Measurements from ENCODE around the gene IL6ST. TPM values are rescaled to one million over a fixed set of nuclear protein-coding genes. Genes with fewer than 3 reads are reported as not detected.
"Not testable (repeated sequence)": the region's sequence is repeated elsewhere in the genome, so short reads cannot be mapped to it uniquely, and the experiment has no call there.

Gene IL6ST
- polyA plus RNA-seq, 1 donor (not counting 4 experiments of a cell fraction or from before 2014, with no cell fraction given) = 41.3 TPM

- H2AFZ ChIP-seq (ENCODE audit: control insufficient read depth, low read length) = no peak overlapping the region
- H3K9ac ChIP-seq (ENCODE audit: control insufficient read depth, extremely low read depth, insufficient read depth, low read length) = no peak overlapping the region
- no peak overlapping the region for H3K27ac ChIP-seq (ENCODE audit: control insufficient read depth, insufficient read depth, low read length)
- no peaks in the 10 kb centered on the region for H3K9me1 ChIP-seq (ENCODE audit: control insufficient read depth, extremely low read depth, insufficient read depth, low read length)
- no peak overlapping the region for H3K4me2 ChIP-seq (ENCODE audit: control insufficient read depth, extremely low read depth, insufficient read depth, low read depth, low read length)
- no peaks in the 10 kb centered on the region for H3K36me3 ChIP-seq (ENCODE audit: control insufficient read depth in 2 of 2, extremely low read depth in 1 of 2, insufficient read depth in 2 of 2, low read length in 2 of 2)
- FAIRE-seq = no peak
- H3K4me3 ChIP-seq (ENCODE audit: control insufficient read depth in 2 of 3, extremely low read depth in 1 of 3, insufficient read depth in 2 of 3, low read depth in 1 of 3, low read length in 3 of 3) = no peak overlapping the region
- H4K20me1 ChIP-seq (ENCODE audit: control insufficient read depth, extremely low read depth, insufficient read depth, low read length) = no peaks in the 10 kb centered on the region
- no peaks in the 10 kb centered on the region for H3K4me1 ChIP-seq (ENCODE audit: control insufficient read depth, extremely low read depth, insufficient read depth, low read length)
- DNase-seq (ENCODE audit: low read depth, low spot score) = no peak
- H3K79me2 ChIP-seq (ENCODE audit: control insufficient read depth, insufficient read depth, low read length) = no peaks in the 10 kb centered on the region
- dilution Hi-C loops (cut with MboI; ENCODE audit: extremely low pct_ligation_motif_present, low sequenced_read_pairs) = no loop called here
- H3K27me3 ChIP-seq (ENCODE audit: control insufficient read depth, extremely low read depth, insufficient read depth, low read length) = no peaks in the 10 kb centered on the region
- H3K9me3 ChIP-seq (ENCODE audit: control insufficient read depth, low read depth, low read length) = no peaks in the 10 kb centered on the region
- no peak for TF ChIP-seq EZH2 (IDR thresholded peaks at IDR 0.05; ENCODE audit: low read length)
Measured at GRCh38 chr5:56003679-56004078, 8.9 kb upstream of the IL6ST start.

- no peak overlapping the region for H3K4me3 ChIP-seq (ENCODE audit: control insufficient read depth in 2 of 3, extremely low read depth in 1 of 3, insufficient read depth in 2 of 3, low read depth in 1 of 3, low read length in 3 of 3)
- no peak overlapping the region for H3K27ac ChIP-seq (ENCODE audit: control insufficient read depth, insufficient read depth, low read length)
- no peak overlapping the region for H2AFZ ChIP-seq (ENCODE audit: control insufficient read depth, low read length)
- no peaks in the 10 kb centered on the region for H3K27me3 ChIP-seq (ENCODE audit: control insufficient read depth, extremely low read depth, insufficient read depth, low read length)
- H3K4me2 ChIP-seq (ENCODE audit: control insufficient read depth, extremely low read depth, insufficient read depth, low read depth, low read length) = no peak overlapping the region
- dilution Hi-C loops (cut with MboI; ENCODE audit: extremely low pct_ligation_motif_present, low sequenced_read_pairs) = no loop called here
- H3K9me3 ChIP-seq (ENCODE audit: control insufficient read depth, low read depth, low read length) = no peaks in the 10 kb centered on the region
- DNase-seq (ENCODE audit: low read depth, low spot score) (no peak), FAIRE-seq (no peak)
- no peak for TF ChIP-seq EZH2 (IDR thresholded peaks at IDR 0.05; ENCODE audit: low read length)
- TF ChIP-seq CTCF (optimal IDR thresholded peaks at IDR 0.05 in 1 of 3, IDR thresholded peaks at IDR 0.05 in 1 of 3, conservative IDR thresholded peaks at IDR 0.05 in 1 of 3; ENCODE audit: extremely low read depth in 1 of 3, insufficient read depth in 2 of 3, low read length in 3 of 3) = no peak
- no peaks in the 10 kb centered on the region for H3K9me1 ChIP-seq (ENCODE audit: control insufficient read depth, extremely low read depth, insufficient read depth, low read length)
- no peaks in the 10 kb centered on the region for H4K20me1 ChIP-seq (ENCODE audit: control insufficient read depth, extremely low read depth, insufficient read depth, low read length)
- no peaks in the 10 kb centered on the region for H3K36me3 ChIP-seq (ENCODE audit: control insufficient read depth in 2 of 2, extremely low read depth in 1 of 2, insufficient read depth in 2 of 2, low read length in 2 of 2)
- H3K4me1 ChIP-seq (ENCODE audit: control insufficient read depth, extremely low read depth, insufficient read depth, low read length) = no peaks in the 10 kb centered on the region
- H3K9ac ChIP-seq (ENCODE audit: control insufficient read depth, extremely low read depth, insufficient read depth, low read length) = no peak overlapping the region
- no peaks in the 10 kb centered on the region for H3K79me2 ChIP-seq (ENCODE audit: control insufficient read depth, insufficient read depth, low read length)
Measured at GRCh38 chr5:56003179-56003578, 8.4 kb upstream of the IL6ST start.

- Histone ChIP-seq H3K27ac (ENCODE audit: control insufficient read depth, insufficient read depth, low read length) (no peak overlapping the region), H3K9me1 (ENCODE audit: control insufficient read depth, extremely low read depth, insufficient read depth, low read length) (no peaks in the 10 kb centered on the region), H3K4me2 (ENCODE audit: control insufficient read depth, extremely low read depth, insufficient read depth, low read depth, low read length) (no peak overlapping the region), H3K9me3 (ENCODE audit: control insufficient read depth, low read depth, low read length) (no peaks in the 10 kb centered on the region), H3K79me2 (ENCODE audit: control insufficient read depth, insufficient read depth, low read length) (no peaks in the 10 kb centered on the region), H3K4me3 (ENCODE audit: control insufficient read depth in 2 of 3, extremely low read depth in 1 of 3, insufficient read depth in 2 of 3, low read depth in 1 of 3, low read length in 3 of 3) (no peak overlapping the region), H3K4me1 (ENCODE audit: control insufficient read depth, extremely low read depth, insufficient read depth, low read length) (peaks cover 6% of the 10 kb centered on the region), H3K27me3 (ENCODE audit: control insufficient read depth, extremely low read depth, insufficient read depth, low read length) (no peaks in the 10 kb centered on the region), H2AFZ (ENCODE audit: control insufficient read depth, low read length) (no peak overlapping the region), H4K20me1 (ENCODE audit: control insufficient read depth, extremely low read depth, insufficient read depth, low read length) (no peaks in the 10 kb centered on the region), H3K9ac (ENCODE audit: control insufficient read depth, extremely low read depth, insufficient read depth, low read length) (no peak overlapping the region), H3K36me3 (ENCODE audit: control insufficient read depth in 2 of 2, extremely low read depth in 1 of 2, insufficient read depth in 2 of 2, low read length in 2 of 2) (no peaks in the 10 kb centered on the region)
- FAIRE-seq = no peak
- TF ChIP-seq CTCF (optimal IDR thresholded peaks at IDR 0.05 in 1 of 3, IDR thresholded peaks at IDR 0.05 in 1 of 3, conservative IDR thresholded peaks at IDR 0.05 in 1 of 3; ENCODE audit: extremely low read depth in 1 of 3, insufficient read depth in 2 of 3, low read length in 3 of 3) (no peak), EZH2 (IDR thresholded peaks at IDR 0.05; ENCODE audit: low read length) (no peak)
- DNase-seq (ENCODE audit: low read depth, low spot score) = no peak
- dilution Hi-C loops (cut with MboI; ENCODE audit: extremely low pct_ligation_motif_present, low sequenced_read_pairs) = no loop called here
Measured at GRCh38 chr5:56002303-56002702, 7.5 kb upstream of the IL6ST start.

- dilution Hi-C loops (cut with MboI; ENCODE audit: extremely low pct_ligation_motif_present, low sequenced_read_pairs); H4K20me1 ChIP-seq (ENCODE audit: control insufficient read depth, extremely low read depth, insufficient read depth, low read length); H3K4me1 ChIP-seq (ENCODE audit: control insufficient read depth, extremely low read depth, insufficient read depth, low read length); H3K36me3 ChIP-seq (ENCODE audit: control insufficient read depth in 2 of 2, extremely low read depth in 1 of 2, insufficient read depth in 2 of 2, low read length in 2 of 2); H3K4me3 ChIP-seq (ENCODE audit: control insufficient read depth in 2 of 3, extremely low read depth in 1 of 3, insufficient read depth in 2 of 3, low read depth in 1 of 3, low read length in 3 of 3); H3K9me3 ChIP-seq (ENCODE audit: control insufficient read depth, low read depth, low read length); H3K9me1 ChIP-seq (ENCODE audit: control insufficient read depth, extremely low read depth, insufficient read depth, low read length); H3K27me3 ChIP-seq (ENCODE audit: control insufficient read depth, extremely low read depth, insufficient read depth, low read length); H3K79me2 ChIP-seq (ENCODE audit: control insufficient read depth, insufficient read depth, low read length); H2AFZ ChIP-seq (ENCODE audit: control insufficient read depth, low read length); H3K27ac ChIP-seq (ENCODE audit: control insufficient read depth, insufficient read depth, low read length); H3K9ac ChIP-seq (ENCODE audit: control insufficient read depth, extremely low read depth, insufficient read depth, low read length); DNase-seq (ENCODE audit: low read depth, low spot score); FAIRE-seq; H3K4me2 ChIP-seq (ENCODE audit: control insufficient read depth, extremely low read depth, insufficient read depth, low read depth, low read length): not testable (repeated sequence)
Measured at GRCh38 chr5:56000221-56000620, 5.5 kb upstream of the IL6ST start.

Data from keratinocyte (primary cell).